Measurements from ENCODE around the gene TLR7.

DNA sequence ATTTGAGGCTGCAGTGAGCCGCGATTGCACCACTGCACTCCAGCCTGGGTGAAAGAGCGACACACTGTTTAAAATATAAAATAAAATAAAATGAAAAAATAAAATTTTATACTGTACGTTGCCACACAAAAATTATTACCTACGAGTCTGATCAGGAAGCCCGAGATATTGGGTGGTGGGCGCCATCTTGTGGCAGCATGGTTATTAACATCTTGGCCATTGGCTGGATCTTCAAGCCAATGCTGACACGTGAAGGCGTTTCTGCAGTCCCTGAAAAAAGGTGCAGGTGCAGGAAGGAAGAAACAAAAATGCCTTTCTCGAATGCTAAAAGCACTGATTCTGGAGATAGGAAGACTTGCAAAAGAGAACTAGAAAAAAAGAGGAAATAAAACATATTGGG, 34.6 kb downstream of the TLR7 start:
- TF ChIP-seq, protein P1, sequence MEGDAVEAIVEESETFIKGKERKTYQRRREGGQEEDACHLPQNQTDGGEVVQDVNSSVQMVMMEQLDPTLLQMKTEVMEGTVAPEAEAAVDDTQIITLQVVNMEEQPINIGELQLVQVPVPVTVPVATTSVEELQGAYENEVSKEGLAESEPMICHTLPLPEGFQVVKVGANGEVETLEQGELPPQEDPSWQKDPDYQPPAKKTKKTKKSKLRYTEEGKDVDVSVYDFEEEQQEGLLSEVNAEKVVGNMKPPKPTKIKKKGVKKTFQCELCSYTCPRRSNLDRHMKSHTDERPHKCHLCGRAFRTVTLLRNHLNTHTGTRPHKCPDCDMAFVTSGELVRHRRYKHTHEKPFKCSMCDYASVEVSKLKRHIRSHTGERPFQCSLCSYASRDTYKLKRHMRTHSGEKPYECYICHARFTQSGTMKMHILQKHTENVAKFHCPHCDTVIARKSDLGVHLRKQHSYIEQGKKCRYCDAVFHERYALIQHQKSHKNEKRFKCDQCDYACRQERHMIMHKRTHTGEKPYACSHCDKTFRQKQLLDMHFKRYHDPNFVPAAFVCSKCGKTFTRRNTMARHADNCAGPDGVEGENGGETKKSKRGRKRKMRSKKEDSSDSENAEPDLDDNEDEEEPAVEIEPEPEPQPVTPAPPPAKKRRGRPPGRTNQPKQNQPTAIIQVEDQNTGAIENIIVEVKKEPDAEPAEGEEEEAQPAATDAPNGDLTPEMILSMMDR (IDR thresholded peaks at IDR 0.05): peak; percentile 37 to 50 (median 44)
- TF ChIP-seq POLR2A (IDR thresholded peaks at IDR 0.05): no peak

Measured in uterus (tissue), 2 donors.